HG03108 (cell line): ENCODE measurements around the gene IFITM10.
"Not testable (repeated sequence)": the region's sequence is repeated elsewhere in the genome, so short reads cannot be mapped to it uniquely, and the experiment has no call there.

Source experiments
- ATAC-seq: cut with Tn5 transposase; IDR thresholded peaks from one replicate; pipeline ENCODE4 v1.9.1; 2021; ENCODE audit warnings: moderate library complexity; ENCODE audit not compliant: unreplicated experiment

IFITM10 gene

DNA sequence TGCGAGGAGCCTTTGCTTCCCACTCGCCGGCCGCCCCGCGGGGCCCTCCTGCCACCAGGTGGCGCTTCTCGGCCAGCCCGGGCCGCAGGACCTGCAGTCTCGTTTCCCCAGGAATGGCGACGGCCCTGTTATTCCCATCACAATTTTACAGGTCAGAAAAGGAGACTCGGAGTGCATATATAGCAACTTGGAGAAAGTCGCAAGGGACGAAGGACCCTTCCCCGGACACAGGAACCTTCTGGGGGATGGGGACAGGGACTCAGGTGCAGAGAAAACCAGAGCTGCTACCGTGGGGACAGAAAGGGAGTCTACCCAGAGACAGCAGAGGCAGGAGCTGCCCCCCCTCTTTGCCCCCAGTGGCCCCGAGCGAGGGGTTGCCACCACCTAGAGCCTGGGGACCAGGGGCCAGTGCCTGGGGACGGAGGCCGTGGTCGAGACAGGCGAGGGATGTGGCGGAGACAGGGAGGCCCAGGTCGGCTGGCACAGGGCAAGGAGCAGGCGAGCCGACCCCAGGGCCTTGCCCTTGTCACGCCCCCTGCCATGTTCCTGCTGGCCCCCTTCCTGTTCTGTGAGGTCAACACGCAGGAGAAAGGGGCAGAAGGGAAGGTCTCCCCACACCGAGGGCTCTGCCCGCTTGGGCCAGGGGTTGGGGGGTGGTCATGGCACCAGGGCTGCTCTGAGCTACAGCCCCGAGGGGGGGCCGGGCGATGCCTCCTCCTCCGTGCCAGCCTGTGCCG is 56.9 kb downstream of the IFITM10 start:
- ATAC-seq, result no peak

DNA sequence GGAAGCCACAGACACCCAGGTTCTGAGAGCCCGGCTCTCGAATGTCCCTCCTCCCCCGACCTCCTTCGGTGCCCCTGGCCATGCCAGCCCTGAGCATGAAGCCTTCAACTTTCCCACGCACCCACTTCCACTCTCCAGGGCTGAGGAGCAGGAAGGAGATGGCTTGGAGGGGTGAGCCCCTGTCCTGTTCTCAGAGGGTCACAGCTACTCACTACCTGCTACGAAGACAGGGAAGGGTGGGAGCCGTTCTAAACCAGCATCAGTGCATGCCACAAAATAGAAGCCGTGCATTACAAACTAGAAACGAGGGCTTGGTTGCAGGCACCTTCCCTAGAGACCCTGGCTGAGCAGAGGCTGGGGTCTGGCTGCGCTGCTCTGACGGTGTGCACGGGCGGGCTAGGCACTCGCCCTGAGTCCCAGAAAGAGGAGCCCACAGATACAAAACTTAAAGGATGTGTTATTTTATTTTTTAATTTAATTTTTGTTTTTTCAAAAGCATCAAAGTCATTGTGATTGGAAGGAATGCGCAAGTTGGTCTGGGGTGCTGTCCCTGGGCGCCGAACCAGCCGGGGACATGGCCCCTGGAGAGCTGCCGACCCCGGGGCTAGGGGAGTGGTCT is 57.6 kb downstream of the IFITM10 start:
- no peak for ATAC-seq

DNA sequence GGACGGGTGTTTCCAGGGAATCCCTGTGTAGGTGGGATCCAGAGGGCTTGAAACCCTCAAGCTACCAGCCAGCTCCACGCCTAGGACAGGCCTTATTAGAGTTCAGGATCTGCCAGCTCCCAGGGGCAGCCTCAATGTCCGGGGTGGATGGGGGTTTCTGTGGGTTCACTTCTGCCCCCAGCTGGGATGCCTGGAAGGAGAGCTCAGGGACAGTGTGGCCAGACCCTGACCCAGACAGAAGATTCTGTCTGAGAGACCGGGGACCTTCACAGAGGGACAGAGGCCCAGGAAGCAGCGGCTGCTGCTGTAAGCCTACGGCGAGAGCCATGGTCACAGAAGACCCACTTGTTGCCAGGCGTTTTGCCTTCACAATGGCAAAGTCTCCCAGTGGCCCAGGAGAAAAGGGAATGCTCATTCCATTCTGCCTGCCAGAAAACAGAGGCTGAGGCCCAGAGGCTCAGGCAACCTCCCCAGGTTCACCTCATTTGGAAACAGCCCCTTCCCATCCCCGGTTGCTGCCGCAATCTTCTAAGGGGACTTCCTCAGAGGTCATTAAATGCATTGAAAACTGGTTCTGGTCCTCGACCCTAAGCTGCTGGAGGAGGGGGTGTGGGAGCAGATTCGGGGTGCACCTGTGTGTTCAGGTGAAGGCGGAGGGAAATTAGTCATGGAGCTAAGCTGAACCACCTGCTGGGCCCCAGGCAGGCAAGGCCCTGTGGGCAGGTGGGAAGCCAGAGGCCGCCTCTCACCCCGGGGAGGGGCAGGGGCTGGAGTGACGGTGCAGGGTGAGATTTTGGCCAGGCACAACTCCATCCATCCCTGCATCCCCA is 58.3 kb downstream of the IFITM10 start:
- ATAC-seq, result no peak

DNA sequence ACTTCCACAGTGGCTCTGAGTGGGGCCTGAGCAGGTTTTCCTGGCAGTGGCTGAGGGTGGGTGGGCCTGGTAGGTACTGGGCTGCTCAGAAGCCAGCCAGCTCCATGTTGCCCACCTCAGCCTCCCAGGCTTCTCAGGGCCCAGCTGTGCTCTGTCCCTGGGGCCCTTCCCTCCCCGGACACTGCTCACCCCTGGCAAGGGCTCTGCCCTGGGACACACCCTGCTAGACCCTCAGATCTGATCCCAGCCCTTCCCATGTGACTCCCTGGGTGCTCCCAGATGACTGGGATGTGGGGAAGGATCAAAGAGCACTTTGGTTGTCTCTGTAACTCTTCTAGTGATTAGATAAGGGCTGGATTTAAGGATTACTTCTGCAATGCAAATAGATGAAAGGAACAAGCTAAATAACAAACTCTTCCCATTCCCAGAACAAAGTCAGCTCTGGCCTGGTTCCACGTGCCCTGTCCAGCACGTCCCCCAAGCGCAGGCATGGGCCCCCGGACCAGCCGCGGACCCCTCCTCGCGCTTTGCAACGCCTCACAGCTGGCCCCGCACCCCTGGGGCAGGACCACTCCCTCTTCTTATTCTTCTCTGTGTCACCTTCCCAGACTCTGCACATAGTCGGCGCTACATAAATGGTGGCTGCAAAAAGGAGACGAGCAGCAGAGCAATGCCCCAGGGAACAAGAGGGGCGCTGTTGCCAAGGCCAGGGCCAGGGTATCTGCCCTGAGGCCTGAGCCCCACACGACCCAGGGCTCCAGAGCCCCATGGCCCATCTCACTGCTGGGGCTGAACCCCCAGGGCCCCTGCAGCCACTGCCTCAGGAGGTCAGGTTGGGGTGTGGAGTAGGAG is 59.1 kb downstream of the IFITM10 start:
- ATAC-seq, result no peak

DNA sequence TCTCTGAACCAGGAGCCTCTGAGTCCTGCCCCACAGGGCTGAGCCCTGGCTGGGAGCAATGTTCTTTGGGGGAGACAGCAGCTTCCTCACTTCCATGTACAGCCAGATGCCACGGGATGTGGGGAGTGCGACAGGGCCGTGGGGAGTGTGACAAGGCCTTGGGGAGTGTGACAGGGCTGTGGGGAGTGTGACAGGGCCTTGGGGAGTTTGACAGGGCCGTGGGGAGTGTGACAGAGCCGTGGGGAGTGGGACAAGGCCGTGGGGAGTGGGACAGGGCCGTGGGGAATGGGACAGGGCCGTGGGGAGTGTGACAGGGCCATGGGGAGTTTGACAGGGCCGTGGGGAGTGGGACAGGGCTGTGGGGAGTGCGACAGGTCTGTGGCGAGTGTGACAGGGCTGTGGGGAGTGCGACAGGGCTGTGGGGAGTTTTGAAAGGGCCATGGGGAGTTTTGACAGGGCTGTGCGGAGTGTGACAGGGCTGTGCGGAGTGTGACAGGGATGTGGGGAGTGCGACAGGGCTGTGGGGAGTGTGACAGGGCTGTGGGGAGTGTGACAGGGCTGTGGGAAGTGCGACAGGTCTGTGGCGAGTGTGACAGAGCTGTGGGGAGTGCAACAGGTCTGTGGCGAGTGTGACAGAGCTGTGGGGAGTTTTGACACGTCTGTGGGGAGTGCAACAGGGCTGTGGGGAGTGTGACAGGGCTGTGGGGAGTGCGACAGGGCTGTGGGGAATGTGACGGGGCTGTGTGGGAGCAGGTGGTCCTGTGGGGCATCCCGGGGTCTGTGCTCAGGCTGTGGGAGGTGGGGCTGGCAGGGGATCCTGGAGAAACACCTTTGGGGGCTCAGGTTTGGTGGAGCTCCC is 60.0 kb downstream of the IFITM10 start:
- ATAC-seq, result no peak

DNA sequence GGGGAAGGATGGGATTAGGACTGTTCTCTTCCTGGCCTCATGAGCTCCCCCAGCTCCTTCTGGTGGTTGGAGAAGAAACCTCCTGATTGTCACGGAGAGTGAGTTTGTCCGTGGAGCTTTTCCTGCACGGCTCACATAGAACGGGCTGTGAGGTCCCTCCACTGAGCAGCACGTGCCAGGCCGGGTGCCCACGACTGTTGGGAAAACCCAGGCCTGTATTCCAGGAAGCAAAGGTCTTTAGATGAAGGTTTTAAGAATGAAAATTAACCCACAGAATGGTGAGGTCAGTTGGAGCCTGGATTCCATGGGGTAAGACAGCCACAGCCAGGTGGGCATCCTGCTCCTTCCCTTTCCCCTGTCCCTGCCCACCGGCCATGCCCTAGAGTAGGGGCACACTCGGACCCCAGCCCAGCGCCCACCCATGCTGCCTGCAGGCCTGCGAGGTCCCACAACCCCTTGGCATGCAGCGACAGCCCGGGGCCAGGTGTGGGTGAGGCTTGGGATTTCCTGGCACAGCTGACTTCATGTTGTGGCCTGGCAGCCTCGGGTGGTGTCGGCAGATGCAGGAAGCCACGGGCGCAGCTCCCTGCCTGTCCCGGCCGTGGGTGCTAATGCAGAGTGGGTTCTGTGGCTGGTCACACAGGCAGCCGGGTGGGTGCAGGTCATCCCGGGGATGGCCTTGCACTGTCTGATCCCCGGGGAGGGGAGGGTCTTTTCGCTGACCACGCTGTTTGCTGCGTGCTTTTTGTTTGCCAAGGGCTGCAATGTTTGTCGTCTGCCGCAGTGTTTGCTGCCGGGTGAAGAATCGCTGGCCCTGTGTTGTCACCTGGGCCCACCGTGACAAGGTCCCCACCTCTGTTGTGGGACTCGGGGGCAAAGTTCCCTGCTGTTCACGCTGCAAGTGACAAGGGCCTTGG is 60.9 kb downstream of the IFITM10 start:
- ATAC-seq, result not testable (repeated sequence)

DNA sequence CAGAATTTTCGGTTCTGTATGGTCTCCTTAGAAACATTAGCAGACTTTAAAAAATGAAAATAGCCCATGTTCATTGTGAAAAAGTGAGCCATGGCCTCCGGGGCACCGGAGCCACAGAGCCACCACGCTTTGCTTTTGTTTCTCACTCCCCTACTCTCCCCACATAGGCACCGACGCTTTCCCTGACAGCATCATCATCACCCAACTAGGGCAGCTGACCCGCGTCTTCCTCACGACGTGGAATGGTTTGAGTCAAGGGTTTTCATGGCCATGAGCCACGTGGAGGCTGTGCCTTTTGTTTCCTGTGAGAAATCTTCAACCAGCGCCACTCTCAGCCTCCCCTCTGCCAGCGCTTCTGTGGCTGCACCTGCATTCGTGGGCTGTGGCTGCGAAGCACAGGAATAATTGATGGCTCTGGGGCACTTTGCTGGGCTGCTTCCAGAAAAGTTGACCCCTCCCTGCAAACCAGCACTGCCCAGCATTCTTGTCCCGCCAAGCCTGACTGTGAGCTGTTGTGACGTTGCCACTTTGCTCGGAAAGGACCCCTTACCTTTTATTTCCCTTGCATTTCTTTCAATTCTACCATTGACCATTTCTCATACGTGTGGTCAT is 62.0 kb downstream of the IFITM10 start:
- ATAC-seq, result not testable (repeated sequence)

DNA sequence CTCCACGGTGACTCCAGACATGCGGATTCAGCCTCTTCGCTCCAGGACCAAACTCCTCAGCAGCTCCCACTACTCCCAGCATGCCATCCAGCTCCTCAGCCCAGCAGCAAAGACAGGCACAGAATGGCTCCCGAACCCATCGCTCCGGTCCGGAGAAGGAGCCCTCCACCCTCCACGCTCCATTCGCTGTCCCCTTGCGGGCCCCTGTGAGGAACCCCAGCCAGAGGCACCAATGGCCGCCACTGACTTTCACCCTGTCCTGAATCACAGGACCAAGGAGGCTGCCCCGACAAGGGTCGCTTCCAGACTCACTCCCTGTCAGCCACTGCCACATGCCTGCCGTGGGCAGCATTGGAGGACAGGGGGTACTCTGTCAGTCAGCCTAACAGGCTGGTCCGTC is 64.2 kb downstream of the IFITM10 start:
- not testable (repeated sequence) for ATAC-seq

DNA sequence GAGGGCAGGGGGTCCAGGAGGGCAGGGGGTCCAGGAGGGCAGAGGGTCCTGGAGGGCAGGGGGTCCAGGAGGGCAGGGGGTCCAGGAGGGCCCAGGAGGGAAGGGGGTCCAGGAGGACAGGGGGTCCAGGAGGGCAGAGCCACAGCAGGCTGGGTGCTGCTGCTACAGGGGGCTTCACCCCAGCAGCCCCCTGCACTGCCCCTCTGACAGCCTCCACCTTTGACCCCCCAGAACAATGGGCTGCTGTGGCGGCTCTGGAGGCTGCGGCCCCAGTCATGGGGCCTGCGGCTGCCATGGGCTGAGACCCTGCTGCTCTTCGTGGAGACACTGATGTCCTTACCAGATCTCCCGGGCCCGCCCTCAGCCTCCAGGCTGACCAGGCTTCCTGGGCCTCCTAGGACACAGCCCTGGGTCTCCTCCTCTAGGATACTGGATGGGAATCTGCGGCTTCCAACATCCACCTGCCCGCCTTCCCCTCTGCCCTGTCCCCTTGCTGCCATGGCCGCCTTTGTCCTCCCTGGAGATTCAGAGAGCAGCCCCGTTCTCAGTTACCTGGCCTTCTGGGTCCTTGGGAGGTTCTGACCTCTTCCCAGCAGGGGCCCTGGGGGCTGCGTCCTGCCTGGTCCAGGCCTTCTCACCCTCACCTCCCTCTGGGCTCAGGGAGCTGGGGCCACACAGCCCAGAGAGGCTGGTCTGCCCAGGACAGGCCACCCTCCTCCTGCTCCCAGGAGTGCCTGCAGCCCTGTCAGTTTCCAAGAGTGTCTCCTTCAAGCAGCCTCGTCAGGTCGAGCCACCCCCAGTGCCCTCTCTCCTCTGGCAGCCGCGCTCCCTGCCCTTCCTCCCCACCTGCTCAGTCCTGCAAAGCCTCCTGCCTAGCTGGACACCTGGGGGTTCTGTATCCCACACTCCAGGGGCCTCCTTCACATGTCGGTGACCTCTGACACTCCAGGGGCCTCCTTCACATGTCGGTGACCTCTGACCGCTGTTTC is 65.2 kb downstream of the IFITM10 start:
- ATAC-seq, result not testable (repeated sequence)

DNA sequence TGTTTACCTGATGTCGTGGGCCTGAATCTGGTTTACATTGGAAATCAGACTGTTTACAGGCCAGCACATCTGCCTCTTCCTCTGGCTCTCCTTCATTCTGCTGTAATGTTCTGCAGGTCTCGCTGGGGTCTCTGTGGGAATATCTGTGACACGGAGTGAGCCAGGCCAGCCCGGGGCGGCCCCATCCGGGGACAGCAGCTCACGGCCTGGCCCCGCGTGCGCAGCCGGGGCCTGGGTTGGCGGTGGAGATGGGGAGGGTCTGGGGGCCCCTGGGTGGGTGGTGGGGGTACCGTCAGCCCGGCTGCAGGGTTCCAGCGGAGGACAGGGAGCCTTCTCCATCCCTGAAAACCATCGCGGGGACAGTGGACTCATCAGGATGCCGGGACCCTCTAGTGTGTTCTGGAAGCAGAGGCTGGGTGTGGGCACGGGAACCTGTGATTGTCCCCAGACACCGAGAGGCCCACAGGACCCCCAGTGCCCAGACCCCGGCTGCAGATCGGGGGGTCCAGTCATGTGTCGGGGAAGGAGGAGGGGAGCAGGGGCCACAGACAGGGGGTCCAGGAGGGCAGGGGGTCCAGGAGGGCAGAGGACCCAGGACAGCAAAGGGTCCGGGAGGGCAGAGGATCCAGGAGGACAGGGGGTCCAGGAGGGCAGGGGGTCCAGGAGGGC is 66.4 kb downstream of the IFITM10 start:
- not testable (repeated sequence) for ATAC-seq

DNA sequence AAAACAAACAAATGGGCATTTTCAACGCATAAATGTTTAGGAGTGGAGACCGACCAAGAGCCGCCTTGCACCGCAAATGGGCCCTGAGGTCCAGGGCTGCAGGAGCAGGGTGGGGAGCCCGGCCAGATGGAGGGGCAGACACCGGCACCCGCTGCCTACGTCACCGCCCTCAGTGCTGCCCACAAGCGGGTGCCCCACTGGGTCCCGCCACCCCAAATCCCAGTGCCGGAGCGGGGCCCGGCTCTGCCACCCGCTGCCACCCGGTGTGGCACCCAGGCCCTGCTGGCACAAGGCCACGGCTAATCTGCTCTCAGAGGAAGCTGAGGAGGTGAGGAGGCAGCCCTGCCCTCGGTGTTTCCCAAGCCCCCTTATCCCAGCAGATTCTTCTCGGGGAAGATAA is 67.2 kb downstream of the IFITM10 start:
- ATAC-seq, result not testable (repeated sequence)
